ENCODE measurements around the gene SMARCC1.

DNA sequence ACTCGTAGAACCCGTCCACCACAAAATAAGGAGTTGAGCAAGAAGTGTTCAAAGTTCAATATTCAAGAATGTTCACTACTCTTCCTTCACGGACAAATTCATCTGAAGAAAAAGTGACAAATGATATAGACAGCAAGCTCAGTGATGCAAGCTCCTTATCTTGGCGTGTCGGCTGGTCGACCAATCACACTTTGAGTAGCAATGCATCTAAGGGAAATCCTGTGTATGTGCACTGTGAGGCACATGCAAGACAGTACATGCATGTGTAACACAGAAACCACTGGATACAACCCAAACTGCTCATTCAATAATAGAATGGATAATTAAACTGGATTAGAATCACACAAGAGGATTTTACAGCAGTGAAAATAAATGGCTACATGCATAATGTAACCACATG, 138.6 kb downstream of the SMARCC1 start:
- TF ChIP-seq POLR2A (IDR thresholded peaks at IDR 0.05; ENCODE audit: extremely low read depth, insufficient read length) = no peak
- TF ChIP-seq, protein P1, sequence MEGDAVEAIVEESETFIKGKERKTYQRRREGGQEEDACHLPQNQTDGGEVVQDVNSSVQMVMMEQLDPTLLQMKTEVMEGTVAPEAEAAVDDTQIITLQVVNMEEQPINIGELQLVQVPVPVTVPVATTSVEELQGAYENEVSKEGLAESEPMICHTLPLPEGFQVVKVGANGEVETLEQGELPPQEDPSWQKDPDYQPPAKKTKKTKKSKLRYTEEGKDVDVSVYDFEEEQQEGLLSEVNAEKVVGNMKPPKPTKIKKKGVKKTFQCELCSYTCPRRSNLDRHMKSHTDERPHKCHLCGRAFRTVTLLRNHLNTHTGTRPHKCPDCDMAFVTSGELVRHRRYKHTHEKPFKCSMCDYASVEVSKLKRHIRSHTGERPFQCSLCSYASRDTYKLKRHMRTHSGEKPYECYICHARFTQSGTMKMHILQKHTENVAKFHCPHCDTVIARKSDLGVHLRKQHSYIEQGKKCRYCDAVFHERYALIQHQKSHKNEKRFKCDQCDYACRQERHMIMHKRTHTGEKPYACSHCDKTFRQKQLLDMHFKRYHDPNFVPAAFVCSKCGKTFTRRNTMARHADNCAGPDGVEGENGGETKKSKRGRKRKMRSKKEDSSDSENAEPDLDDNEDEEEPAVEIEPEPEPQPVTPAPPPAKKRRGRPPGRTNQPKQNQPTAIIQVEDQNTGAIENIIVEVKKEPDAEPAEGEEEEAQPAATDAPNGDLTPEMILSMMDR (IDR thresholded peaks at IDR 0.05; ENCODE audit: low read depth, low read length) = no peak
